ENCODE data around the gene BACH2. TPM values are rescaled to one million over a fixed set of nuclear protein-coding genes. Genes with fewer than 3 reads are reported as not detected.

The BACH2 gene
- total RNA-seq, 1 donor: 13.2 TPM

DNA sequence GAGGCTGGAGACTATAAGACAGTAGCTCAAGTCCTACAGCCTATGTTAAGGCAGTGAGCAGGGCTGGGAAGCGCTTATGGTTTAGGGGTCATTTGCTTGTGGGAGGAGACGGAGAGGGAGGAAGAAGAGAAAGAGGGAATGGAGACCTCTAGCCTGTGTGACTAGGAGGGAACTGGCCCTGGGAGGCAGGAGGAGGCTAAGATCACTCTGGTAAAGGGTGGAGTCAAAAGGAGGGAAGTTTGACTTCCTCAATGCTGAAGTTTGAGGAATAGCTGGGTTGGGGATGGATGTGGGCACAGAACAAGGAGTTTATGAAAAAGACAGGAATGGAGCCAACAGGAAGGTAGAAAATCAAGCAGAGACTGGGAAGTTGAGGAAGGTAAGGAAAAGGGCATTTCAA, 6.4 kb upstream of the BACH2 start:
- no peak for DNase-seq (ENCODE audit: low read depth in 2 of 3, low spot score in 2 of 3)

DNA sequence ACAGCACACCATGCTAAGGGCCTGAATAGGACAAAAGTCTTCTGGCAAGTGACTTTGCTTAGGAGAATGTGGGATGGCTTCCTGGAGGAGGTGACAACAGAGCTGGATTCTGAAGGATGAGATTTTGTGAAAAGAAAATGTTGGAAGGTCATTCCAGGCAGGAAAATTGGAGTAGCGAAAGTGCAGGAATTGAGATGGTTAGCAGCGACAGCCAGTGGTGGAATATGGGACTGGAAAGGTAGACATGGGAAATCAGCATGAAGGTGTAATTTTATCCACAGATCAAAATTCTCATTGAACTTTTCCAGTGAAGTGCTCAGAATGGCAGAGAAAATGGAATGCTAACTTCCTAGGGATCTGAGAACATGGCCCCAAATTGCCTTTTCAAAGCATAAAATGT, 5.7 kb upstream of the BACH2 start:
- no peak for DNase-seq (ENCODE audit: low read depth in 2 of 3, low spot score in 2 of 3)

DNA sequence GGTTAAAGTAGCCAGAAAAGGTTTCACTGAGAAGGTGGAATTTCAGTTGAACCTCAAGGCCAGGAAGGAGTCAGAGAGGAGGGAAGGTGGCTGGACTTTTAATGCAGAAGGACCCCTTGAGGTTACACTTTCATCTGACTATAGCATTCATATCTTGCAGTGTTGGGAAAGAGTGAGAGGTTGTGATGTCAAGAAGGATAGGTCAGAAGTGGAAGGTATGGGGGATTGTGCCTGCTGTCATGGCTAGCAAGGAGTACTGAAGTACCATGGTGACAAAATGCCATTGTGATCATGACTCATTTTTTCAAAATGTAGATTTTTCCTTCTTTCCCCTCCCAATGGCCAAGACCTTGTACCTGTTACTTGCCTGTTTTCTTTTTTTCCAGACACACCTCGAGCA, 5.2 kb upstream of the BACH2 start:
- no peak for DNase-seq (ENCODE audit: low read depth in 2 of 3, low spot score in 2 of 3)

DNA sequence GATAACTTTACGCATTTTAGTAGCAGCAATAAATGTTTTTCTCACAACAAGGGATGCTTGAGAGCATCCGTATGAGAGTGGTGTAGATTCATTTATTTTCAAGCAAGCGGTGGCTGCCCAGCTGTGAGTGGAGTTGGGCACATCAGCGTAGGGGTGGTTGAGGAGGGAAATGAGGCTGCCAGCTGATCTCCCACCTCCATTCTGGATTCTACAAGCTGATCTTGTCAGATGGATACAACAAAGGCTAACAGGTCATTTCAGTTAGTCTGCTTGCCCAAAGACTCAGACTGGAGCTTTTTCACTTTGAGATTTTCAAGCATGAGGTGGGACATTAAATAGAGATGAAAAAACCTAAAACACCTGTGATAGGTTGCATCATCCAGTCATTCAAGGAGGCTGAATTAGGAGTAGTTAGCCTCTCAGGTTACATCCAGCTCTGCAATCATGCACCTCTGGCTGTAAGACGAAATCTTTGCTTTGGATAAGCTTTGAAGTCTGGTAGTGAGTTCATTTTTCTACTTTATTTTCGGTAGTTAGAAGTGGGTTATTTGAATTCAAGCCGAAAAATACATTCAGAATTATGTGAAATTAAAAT, 1.9 kb upstream of the BACH2 start:
- no peak for DNase-seq (ENCODE audit: low read depth in 2 of 3, low spot score in 2 of 3)

DNA sequence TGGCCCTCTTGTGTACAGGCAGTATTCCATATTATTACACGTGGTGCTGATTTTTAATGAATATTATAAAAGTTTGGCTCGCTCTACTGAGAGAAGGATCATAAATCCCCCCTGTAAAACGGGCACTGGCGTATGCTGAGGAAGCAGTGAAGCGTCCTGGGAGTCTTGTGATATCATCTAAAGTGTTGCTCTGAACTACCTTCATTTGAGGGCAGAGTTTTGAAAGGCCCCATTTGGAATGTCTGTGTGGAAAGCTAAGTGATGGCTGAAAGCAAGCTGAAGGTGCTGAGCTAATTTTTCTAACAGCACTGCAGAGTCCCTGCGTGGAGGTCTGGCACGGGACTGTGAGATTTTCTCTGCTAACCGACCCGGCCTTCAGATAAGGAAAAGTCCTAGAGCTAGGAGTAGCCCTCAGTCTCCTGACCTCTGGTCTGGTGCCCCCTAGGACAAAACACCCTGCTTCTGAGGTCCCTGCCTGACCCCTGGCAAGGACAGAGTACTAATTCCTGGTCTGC, 1.3 kb upstream of the BACH2 start:
- DNase-seq (ENCODE audit: low read depth in 2 of 3, low spot score in 2 of 3): no peak

DNA sequence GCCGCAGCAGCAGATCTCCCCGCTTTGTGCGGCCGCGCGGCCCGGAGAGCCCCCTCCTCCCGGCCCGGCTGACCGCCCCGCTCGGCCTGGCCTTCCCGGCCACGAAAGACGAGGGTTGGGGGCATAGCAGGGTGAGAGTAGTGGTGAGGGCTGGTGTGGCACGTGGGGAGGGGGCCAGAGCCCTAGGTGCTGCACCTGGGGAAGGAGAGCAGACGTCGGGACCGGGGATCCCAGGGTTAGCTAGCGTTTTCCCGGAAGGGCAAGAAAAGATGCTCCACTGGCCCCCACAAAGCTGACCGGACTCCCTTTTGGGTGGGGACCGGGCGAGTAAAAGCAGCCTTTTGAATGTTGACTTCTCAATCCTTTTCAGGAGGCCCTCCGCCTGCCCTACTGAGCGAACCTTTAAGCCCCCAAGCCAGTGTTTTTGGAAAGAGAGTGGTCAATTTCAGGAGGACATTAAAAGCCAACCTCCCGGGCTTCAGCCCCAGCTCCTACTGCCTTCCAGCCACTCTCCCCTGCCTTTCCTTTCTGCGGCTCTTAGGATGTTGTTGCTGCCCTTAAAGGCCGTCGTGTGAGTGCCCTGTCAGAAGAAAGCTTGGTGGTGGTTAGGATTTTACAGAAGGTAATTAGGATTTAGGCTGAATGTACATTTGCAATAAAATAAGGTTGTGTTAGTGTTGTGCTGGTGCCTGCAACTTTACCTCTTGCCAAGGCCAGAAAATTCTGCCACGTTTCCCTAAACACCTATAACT, 648 bp upstream of the BACH2 start:
- DNase-seq (ENCODE audit: low read depth in 2 of 3, low spot score in 2 of 3): no peak

DNA sequence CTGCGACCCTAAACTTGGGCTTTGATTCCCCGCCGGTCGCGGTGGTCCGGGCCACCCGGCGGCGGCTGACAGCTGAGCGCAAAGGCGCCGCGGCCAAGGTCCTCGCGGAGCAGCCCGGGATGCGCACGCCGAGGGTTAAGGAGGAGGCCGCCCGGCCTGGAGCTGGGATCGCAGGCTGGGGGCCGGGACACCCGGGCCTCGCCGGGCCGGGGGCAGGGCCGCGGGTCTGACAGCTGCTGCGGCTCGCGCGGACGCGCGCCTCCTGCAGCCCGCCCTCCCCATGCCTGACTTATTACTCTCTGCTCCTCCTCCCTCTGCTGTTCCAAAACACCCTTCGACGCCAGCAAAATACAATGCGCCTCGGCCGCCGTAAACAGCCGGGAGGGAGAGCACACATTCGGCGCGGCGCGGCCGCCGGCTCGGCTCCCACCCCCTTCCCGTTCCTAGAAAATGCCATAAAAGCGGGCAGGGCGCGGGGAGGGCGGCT, 746 bp downstream of the BACH2 start:
- DNase-seq (ENCODE audit: low read depth in 2 of 3, low spot score in 2 of 3): peak; percentile 48 to 68 (median 59)

DNA sequence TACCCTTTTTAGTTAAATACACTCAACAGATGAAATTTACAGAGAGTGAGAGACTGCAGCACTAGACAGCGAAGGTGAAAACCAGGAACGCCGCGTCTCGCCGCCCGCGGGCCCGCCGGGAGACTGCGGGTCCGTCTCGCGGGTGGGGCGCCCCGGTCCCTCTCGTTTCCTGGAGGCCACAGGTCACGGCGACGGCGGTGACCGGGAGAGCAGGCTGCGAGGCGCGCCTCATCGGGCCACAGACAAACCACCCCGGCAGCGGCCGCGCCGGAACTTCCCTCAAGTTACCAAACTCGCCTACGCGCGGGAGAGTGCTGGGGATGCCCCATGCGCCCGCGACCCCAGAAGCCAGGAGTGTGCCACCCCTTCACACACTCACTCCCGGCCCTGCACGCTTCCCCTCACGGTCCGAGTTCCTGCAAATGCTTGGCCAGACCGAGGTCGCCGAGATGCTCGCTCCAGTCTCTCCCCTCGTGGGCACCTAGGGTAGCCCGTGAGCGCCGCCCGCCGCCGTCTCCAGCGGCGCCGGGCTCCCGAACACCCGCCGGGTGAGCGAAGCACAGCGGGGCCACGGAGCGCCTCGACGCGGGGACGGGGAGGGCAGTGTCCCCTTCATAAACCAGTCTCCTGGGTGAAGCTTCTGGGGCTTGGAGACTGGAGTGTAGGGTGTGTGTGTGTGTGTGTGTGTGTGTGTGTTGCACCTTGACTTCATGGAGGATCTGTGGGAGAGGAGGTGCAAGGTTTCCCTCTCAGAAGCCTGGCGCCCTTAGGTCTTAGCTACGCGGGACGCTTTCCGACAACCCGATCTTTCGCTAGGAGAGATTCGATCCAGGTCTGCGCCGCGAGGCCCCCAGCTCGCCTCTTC, 1.4 kb downstream of the BACH2 start:
- DNase-seq (ENCODE audit: low read depth in 2 of 3, low spot score in 2 of 3): peak in 2 of 3 donors; percentile 44 to 52

DNA sequence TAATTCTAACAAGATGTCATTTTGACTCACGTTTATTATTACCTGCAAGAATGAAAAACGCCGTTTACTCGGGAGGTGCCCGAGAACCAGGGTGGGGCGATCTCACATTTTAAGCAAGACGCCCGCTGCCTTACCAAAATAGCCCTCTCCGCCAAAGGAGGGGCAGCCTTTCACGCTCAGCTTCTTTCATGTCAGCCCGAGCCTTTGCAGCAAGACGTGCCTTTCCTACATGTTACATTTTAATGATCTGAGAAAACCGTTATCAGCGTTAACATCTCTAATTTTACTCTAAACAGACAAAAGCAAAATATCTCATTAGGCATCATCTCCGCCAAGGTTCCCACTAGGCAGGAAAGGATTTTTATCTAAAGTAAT, 2.0 kb downstream of the BACH2 start:
- DNase-seq (ENCODE audit: low read depth in 2 of 3, low spot score in 2 of 3): peak in 2 of 3 donors; percentile 24 to 29

DNA sequence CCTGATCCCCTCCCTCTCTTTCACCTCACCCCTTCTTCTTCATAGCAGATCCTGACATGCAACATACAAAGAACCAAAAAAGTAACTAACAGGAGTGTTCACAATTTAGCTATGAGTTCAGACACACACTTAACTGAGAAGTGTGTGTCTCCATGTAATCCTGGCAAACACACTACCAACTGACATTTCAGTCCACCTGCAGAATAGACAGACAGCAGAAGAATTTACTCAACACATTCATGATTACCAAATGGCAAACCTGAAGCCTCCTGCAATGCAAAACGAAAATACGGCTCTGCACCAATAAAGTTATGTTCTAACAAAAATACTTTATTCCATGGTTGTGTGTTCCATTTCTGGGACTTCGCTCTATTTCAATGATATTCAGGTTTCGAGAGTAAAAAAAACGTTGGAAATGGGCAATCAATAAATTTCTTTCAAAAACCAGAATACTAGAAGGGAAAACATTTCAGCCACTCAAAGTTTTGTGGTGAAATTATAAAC, 2.6 kb downstream of the BACH2 start:
- DNase-seq (ENCODE audit: low read depth in 2 of 3, low spot score in 2 of 3): no peak

DNA sequence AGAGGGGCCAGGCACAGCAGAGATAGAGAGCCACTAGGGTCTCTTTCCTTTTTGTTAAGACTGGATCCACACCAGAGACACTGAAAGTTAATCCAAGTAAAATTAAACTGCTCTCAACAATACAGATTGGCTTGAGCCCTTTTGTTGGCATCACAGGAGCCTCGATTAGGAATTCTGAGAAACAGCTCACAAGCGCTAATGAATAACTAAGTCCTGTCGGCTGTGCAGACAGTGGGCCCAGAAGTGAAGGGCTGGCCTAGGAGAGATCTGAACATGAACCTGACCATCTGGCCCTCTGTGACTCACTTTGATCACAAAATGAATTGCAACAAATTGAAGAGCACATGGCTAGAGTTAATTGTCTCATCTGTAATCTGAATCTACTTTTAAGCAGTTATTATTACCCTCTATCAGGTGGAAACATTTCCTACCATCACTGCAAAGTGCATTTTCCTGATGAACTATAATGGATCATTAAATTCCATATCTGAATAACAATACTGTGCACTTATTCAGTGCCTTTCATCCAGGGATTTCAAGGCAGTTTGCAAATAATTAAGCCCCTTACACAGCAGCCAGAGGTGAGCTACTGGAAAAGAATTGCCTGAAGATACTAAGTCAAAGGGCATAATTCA, 3.2 kb downstream of the BACH2 start:
- DNase-seq (ENCODE audit: low read depth in 2 of 3, low spot score in 2 of 3): no peak

DNA sequence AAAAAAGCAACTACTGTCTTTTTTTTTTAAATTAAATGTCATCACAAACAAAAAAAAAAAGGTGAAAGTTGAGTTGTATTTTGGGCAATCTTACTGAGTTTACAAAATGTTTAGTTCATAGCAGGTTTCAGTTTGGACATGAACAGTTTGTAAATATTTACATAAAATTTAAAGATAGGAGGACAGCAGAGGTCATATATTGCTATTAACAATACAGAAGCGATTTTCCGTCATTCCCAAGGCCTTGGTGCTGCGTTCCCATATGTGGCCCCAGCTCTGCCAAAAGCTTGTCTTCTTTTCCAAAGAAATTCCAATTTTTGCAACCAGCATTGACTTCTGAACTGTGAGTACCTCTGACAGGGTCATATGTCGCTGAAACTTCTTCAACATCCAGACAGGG, 5.1 kb downstream of the BACH2 start:
- no peak for DNase-seq (ENCODE audit: low read depth in 2 of 3, low spot score in 2 of 3)

DNA sequence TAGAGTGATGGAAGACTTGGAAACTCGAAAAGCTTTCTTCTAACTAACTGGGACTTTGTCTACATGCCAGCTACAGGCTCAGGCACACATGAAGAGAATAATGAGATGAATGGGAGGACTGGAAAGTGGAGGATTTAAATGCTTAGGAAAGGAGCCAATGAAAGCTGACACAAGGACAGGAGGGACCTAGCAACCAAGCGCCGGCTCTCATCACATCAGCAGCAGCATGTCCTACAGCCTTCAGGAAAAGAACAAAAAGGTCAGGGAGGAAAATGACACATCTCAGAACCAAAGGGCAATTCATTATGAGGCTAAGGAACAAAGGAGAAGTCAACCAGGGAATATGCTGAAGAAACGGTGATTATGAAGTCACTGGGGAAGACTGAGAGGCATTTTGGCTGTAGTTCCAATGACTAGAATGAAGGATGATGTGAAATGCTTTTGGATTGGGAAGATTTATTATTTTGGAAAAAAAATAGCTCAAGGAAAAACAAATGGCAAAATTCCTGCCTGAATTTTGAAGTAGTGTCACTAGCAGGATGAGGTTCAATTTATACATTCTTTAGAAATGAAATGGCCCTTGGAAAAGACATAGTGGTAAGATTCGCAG, 5.7 kb downstream of the BACH2 start:
- DNase-seq (ENCODE audit: low read depth in 2 of 3, low spot score in 2 of 3): no peak

DNA sequence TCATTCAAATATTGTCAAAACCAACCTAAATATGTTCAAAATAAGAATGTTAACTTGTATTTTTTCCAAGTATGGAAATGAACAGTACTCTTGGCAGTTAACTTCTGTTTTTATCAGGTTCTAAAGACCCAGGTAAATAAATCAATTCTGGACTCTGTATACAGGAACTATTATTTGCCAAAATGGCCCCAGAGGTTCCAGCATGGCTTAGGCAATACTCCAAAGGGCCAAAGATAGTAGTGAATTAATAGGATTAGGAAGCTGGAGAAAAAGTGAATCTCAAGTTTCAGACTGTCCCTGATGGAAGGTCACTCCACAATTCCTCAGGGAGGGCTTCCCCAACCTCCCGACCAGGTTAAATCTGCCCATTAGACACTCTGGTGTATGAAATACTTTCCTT, 6.7 kb downstream of the BACH2 start:
- DNase-seq (ENCODE audit: low read depth in 2 of 3, low spot score in 2 of 3): no peak

DNA sequence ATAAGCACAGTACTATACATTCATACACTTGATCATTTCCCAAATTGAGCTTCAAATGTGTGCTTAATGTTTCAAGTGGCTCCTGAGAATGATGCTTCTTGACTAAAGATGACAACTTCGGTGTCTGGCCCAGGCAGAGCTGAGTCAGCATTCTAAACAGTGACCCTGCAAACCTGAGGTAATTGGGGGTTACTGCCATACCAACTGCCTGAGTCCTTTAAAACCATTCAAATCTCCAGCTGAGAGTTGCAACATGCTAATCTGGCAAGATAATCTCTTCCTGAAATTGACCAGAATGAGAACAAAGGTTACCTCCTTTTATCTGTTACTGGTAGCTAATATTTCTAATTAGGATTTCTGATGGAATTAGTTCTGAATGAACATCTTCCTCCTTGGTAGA, 8.2 kb downstream of the BACH2 start:
- peak in 2 of 3 donors; percentile 24 to 32 for DNase-seq (ENCODE audit: low read depth in 2 of 3, low spot score in 2 of 3)

DNA sequence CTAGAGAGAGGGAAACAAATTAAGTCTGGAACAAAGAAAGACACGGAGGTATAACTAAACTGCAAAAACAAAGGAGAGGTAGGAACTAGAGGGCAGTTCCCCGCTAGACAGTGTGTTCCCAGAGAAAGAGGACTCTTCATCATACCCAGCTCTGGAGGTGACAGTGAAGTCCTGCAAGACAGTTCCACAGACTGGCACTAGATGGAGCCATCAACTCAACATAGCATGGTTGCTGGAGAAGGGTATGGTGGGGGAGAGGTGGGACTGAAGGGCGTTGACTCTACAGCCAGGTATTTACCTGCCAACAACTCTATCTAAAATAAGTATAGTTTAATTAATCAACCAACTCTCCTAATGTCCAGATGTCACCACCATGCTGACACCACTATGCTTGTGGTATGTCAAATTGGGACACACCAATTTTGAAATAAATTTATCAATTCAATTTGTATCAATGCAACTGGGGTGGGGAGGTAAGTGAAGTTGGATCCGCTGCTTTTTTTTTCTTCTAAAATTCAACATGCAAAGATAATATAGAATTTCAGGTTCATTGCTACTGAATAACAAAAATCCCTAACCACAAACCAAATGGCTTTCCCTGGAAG, 9.7 kb downstream of the BACH2 start:
- peak in 2 of 3 donors; percentile 45 to 62 for DNase-seq (ENCODE audit: low read depth in 2 of 3, low spot score in 2 of 3)

DNA sequence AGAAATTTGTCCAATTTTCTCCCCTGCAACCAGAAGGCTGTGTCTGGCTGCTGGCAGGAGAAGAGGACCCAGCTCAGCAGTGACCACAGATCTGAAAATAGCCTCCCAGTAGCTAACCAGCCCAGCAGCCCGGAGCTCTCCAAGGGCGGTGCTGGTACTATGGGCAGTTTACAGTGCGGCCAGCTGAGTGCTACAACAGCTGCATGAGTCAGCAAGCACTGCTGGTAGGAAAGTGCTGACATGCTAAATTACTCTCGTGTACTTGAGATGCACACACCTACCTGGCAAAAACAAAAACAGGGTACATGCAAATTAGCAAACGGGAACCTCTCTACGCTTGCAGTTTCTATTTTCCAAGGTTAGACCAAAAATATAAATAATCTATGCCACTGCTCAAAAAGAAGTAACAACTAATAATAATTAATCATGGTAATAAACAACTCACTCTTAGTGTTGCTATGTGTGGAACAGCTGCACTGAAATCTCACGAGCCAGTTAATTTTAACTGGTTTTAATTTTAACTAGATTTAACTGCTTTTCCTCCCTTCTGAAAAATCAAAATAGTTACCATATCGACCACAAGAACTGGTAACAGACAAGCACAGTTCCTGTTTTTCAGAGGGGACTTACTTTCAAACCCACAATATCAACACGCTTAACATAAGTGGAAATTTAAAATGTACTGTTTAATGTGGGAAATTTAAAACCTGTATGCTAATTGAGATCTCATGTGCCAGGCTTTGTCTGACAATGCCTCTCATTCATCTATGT, 10.8 kb downstream of the BACH2 start:
- peak in 2 of 3 donors; percentile 76 to 87 for DNase-seq (ENCODE audit: low read depth in 2 of 3, low spot score in 2 of 3)

DNA sequence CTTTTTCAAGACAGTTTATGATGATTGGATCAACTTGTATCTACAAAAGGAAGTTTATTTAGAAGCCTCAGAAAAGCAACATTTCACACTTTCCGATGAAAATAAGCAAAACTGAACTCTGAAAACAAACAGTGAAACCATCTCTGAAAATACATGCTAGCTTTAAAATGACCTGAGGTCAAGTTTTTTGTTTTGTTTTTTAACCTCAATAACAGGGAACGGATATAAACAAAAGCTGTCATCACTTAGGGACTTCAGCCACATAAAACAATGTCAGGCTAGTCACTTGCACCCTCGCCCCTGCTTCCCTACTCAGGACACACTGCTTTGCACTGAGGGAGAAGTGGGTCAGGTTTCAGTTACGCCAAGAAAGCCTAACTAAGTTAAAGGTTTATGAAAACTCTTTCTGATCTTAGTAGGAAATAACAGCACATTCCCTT, 11.6 kb downstream of the BACH2 start:
- DNase-seq (ENCODE audit: low read depth in 2 of 3, low spot score in 2 of 3): peak in 1 of 3 donors; percentile 8
